ENCODE measurements around the gene XPO6. TPM values are rescaled to one million over a fixed set of nuclear protein-coding genes. Genes with fewer than 3 reads are reported as not detected.

Gene XPO6
- total and polyA plus RNA-seq, 8 donors = 75.7 to 155 (median 80.1) TPM

DNA sequence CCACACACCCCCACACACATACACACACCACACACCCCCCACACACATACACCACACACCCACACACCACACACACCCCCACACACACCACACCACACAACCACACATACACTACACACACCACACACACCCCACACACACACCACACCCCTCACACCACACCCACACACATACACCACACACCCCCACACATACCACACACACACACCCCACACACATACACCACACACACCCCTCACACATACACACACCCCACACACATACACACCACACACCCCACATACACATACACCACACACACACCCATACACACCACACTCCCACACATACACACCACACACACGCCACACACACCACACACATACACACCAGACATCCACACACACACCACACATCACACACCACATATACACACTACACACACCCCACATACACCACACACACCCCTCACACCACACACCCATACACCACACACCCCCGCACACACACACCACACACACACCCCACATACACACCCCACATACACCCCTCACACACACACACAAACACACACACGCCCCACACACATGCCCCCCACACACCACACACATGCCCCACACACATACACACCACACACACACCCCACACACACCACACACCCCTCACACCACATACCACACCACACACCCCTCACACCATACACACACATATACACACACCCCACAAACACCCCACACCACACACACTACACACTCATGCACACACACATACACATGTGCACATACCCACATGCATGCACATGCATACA is 122.4 kb downstream of the XPO6 start:
- no peaks in the 10 kb centered on the region for H3K4me1 ChIP-seq
- intact Hi-C loops (cut with DNase I) = no loop called here
- TF ChIP-seq CTCF (IDR thresholded peaks at IDR 0.05) = no peak
- peaks cover 0 to 9% of the 10 kb centered on the region in 2 donors for H3K36me3 ChIP-seq
- H3K27ac ChIP-seq = no peak overlapping the region
- no peak for ATAC-seq
- H3K27me3 ChIP-seq = no peaks in the 10 kb centered on the region
- no peak overlapping the region for H3K4me3 ChIP-seq
- no peak for DNase-seq
- H3K9me3 ChIP-seq = no peaks in the 10 kb centered on the region

DNA sequence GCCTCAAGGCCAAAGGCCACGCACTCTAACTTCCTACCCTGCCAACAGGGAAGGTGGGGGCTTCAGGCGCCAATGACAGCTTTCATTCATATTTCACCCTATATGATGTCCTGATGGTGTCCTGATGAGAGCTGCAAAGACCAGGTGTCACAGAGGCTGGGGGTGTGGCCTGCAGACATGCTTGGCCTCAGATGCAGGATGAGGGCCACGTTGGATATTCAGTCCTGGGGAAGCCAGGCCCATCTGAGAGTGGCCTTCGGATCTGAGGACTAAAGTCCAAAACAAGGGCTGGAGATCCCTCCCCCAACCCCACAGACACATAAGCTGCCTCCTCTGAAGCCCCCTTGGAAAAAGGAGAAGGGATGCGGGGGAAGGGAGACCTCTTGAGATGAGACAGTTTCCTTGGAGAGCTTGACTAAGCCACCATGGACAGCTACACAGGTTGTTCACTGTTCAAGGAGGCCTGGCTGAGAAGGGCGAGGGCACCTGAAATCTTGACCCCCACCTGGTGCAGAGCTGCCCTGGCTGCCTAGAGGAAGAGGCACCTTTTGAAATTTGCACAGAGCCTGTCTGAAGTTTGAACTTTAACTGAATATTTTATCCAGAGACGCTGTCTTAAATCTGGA is 124.0 kb downstream of the XPO6 start:
- Histone ChIP-seq H3K36me3 (peaks cover 0 to 9% of the 10 kb centered on the region in 2 donors), H3K27me3 (no peaks in the 10 kb centered on the region), H3K4me3 (no peak overlapping the region), H3K27ac (no peak overlapping the region), H3K9me3 (no peaks in the 10 kb centered on the region), H3K4me1 (no peaks in the 10 kb centered on the region)
- TF ChIP-seq CTCF (IDR thresholded peaks at IDR 0.05) = no peak
- ATAC-seq = no peak
- DNase-seq = no peak
- intact Hi-C loops (cut with DNase I) = no loop called here

DNA sequence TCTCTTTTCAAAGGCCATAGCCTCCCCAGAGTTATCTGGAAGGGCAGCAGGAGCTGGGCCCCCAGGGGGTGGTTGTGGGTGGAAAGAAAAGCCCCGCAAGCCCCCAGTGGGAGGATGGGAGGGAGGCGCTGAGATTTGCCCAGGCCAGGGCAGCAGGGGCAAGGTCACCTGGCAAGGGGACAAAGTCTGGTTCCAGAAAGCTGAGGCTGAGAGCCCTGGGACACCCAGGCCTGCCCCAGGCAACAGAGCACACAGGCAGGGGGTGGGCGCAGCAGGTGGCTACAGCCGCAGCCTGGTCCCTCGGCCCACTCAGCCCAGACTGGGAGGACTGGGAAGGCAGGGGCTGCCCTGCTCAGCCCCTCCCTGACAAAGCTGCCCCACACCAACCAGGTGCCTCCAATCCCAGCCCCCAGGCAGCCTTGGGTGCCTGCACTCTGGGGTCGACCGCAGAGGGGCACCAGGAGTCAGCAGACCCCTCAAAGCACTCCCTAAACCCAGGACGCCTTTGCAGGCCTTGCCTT is 124.6 kb downstream of the XPO6 start:
- DNase-seq = no peak
- H3K9me3 ChIP-seq = no peaks in the 10 kb centered on the region
- TF ChIP-seq CTCF (IDR thresholded peaks at IDR 0.05) = no peak
- no peaks in the 10 kb centered on the region for H3K4me1 ChIP-seq
- H3K4me3 ChIP-seq = no peak overlapping the region
- intact Hi-C loops (cut with DNase I) = no loop called here
- no peak overlapping the region for H3K27ac ChIP-seq
- H3K36me3 ChIP-seq = peaks cover 0 to 9% of the 10 kb centered on the region in 2 donors
- ATAC-seq = no peak
- H3K27me3 ChIP-seq = no peaks in the 10 kb centered on the region

DNA sequence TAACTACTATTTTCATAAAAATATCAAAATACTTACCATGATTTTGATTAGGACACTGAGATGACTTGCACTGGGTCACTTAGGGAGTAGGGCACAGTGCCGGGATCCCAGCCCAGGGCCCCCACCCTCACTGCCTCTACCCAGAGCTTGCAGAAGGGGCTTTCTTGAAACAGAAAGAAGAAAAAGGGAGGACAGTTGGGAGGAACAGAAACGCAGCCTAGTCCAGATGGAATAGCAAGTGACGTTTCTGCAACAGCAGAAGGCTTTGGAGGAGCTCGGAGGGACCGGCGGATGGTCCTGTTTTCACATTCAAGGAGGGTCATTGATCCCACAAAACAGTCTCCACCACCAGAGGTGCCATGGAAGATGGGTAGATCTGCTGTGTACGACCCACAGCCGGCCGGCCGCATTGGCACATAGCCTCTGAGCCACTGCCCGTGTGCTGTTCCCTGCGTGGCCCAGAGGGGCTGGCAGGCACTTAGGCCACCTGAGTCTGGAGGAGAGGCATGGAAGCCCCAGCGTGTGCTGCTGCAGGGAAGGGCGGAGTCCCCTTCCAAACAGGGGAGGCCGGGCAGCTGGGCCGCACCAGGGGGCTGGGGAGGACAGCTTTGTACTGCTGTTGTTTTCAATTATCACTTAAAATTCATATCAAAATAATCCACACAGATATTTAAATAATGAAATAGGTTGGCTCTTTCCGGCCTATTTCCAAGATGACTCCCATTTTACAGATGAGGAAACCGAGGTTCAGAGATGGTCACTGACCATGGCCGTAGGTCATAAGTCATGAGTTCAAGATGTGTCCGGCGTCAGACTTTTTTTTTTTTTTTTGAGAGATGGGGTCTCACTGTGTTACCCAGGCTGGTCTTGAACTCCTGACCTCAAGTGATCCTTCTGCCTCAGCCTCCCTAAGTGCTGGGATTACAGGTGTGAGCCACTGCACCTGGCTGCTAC is 125.3 kb downstream of the XPO6 start:
- Histone ChIP-seq H3K4me3 (no peak overlapping the region), H3K9me3 (no peaks in the 10 kb centered on the region), H3K27ac (no peak overlapping the region), H3K36me3 (peaks cover 0 to 8% of the 10 kb centered on the region in 2 donors), H3K4me1 (no peaks in the 10 kb centered on the region), H3K27me3 (no peaks in the 10 kb centered on the region)
- intact Hi-C loops (cut with DNase I) = no loop called here
- DNase-seq (no peak), ATAC-seq (no peak)
- no peak for TF ChIP-seq CTCF (IDR thresholded peaks at IDR 0.05)
